ENCODE results near the gene INTS1. TPM values are rescaled to one million over a fixed set of nuclear protein-coding genes. Genes with fewer than 3 reads are reported as not detected.

Gene INTS1
- total and polyA plus RNA-seq, 2 donors (not counting 1 experiment from before 2014, with no cell fraction given): 128 to 160 TPM

GRCh38 chr7:1531979-1532455 is 27.8 kb upstream of the INTS1 start:
- ATAC-seq (ENCODE audit: low read depth) (no peak), DNase-seq (peak; percentile 46)
- TF ChIP-seq EZH2 (IDR thresholded peaks at IDR 0.05; ENCODE audit: borderline replicate concordance, insufficient read depth, low read depth, low read length, poor library complexity, severe bottlenecking) (no peak), CTCF (IDR thresholded peaks at IDR 0.05) (no peak)
- Histone ChIP-seq H3K36me3 (replicated peaks in 1 of 2; ENCODE audit: control extremely low read depth in 1 of 2, control insufficient read depth in 1 of 2, extremely low read depth in 1 of 2, insufficient read depth in 2 of 2, low read length in 1 of 2) (peaks cover 0 to 19% of the 10 kb centered on the region in 2 experiments), H3K4me2 (replicated peaks; ENCODE audit: low read depth, low read length, poor library complexity, severe bottlenecking) (peak overlapping the region; percentile 97), H3K9ac (ENCODE audit: low read length) (peak overlapping the region; percentile 72), H3K9me3 (ENCODE audit: control extremely low read depth in 1 of 3, control insufficient read depth in 2 of 3, insufficient read depth in 1 of 3, low read length in 2 of 3) (no peaks in the 10 kb centered on the region), H3K79me2 (ENCODE audit: control insufficient read depth, insufficient read depth, low read length) (peaks cover 70% of the 10 kb centered on the region), H4K20me1 (ENCODE audit: control insufficient read depth, insufficient read depth, low read length, poor library complexity, severe bottlenecking) (peaks cover 59% of the 10 kb centered on the region), H3K27me3 (replicated peaks in 1 of 4; ENCODE audit: control extremely low read depth in 1 of 4, control insufficient read depth in 3 of 4, insufficient read depth in 4 of 4, low read length in 3 of 4) (no peaks in the 10 kb centered on the region), H2AFZ (ENCODE audit: insufficient read depth, low read depth, low read length, poor library complexity, severe bottlenecking) (no peak overlapping the region), H3K27ac (ENCODE audit: low read length in 2 of 2) (peak overlapping the region; percentile 78 to 84), H3K4me3 (ENCODE audit: control extremely low read depth in 1 of 5, extremely low read depth in 1 of 5, insufficient read depth in 1 of 5, low read depth in 2 of 5, low read length in 4 of 5) (peak overlapping the region; percentile 56 to 73 (median 61)), H3K4me1 (ENCODE audit: control insufficient read depth in 2 of 2, insufficient read depth in 2 of 2, low read length in 2 of 2) (peaks cover 24 to 38% of the 10 kb centered on the region in 2 donors)
- no peaks in the 10 kb centered on the region for H3K9me3 Mint-ChIP-seq (ENCODE audit: insufficient read depth)
- H3K4me3 Mint-ChIP-seq: peak overlapping the region; percentile 92
- POLR2A ChIA-PET: interaction anchor here (0.7 to 1.5 kb wide), 3 partner anchors 24 to 395 kb away, joined by 3 to 4 read pairs (median 4); partner anchors contain the start of gene TMEM184A
- H3K27me3 Mint-ChIP-seq: no peaks in the 10 kb centered on the region
- intact Hi-C loops (cut with micrococcal nuclease): loop anchor here (2.0 kb wide), 1 partner anchor 19 kb away; no protein-coding TSS in a partner anchor
- 0% methylated on average over 2 of the region's 10 CpGs for WGBS (ENCODE audit: insufficient coverage)
- H3K27ac Mint-ChIP-seq: peak overlapping the region; percentile 94
- H3K4me1 Mint-ChIP-seq: peaks cover 30% of the 10 kb centered on the region
- CTCF ChIA-PET: interaction anchor here (0.7 to 2.0 kb wide), 4 partner anchors 19 to 25 kb away, joined by 3 to 10 read pairs (median 3); partner anchors contain the start of gene TMEM184A

Measured in B cell (primary cell).